ENCODE measurements around the gene RPUSD4. TPM values are rescaled to one million over a fixed set of nuclear protein-coding genes. Genes with fewer than 3 reads are reported as not detected.
A peak's percentile ranks its signal among the peaks of the same experiment; 100 is the strongest.

Gene RPUSD4
- total RNA-seq, 1 donor from 2014 or later = 58.2 TPM

- ATAC-seq (ENCODE audit: low read depth) (peak; percentile 66), DNase-seq (no peak)
- no peaks in the 10 kb centered on the region for H3K27me3 Mint-ChIP-seq
- peaks cover 36% of the 10 kb centered on the region for H3K36me3 Mint-ChIP-seq (ENCODE audit: low read depth)
- ChIA-PET CTCF (no interaction called here), POLR2A (no interaction called here)
- intact Hi-C loops (cut with micrococcal nuclease) = no loop called here
- H3K27ac Mint-ChIP-seq = peak overlapping the region; percentile 19
- peaks cover 16% of the 10 kb centered on the region for H3K4me1 Mint-ChIP-seq
- H3K4me3 Mint-ChIP-seq = peak overlapping the region; percentile 28
- H3K9me3 Mint-ChIP-seq = no peaks in the 10 kb centered on the region
- no peak for TF ChIP-seq CTCF (IDR thresholded peaks at IDR 0.05)
Observed at GRCh38 chr11:126188332-126189108, 22.9 kb downstream of the RPUSD4 start.

- intact Hi-C loops (cut with micrococcal nuclease) = no loop called here
- H3K9me3 Mint-ChIP-seq = no peaks in the 10 kb centered on the region
- H3K27ac Mint-ChIP-seq = no peak overlapping the region
- DNase-seq (no peak), ATAC-seq (ENCODE audit: low read depth) (no peak)
- H3K36me3 Mint-ChIP-seq (ENCODE audit: low read depth) = peaks cover 22% of the 10 kb centered on the region
- H3K4me3 Mint-ChIP-seq = no peak overlapping the region
- H3K4me1 Mint-ChIP-seq = peaks cover 16% of the 10 kb centered on the region
- TF ChIP-seq CTCF (IDR thresholded peaks at IDR 0.05) = no peak
- no peaks in the 10 kb centered on the region for H3K27me3 Mint-ChIP-seq
- ChIA-PET CTCF (no interaction called here), POLR2A (no interaction called here)
Observed at GRCh38 chr11:126186708-126187529, 24.5 kb downstream of the RPUSD4 start.

GRCh38 chr11:126186025-126186698, 25.3 kb downstream of the RPUSD4 start:
- H3K36me3 Mint-ChIP-seq (ENCODE audit: low read depth) = peaks cover 16% of the 10 kb centered on the region
- peaks cover 16% of the 10 kb centered on the region for H3K4me1 Mint-ChIP-seq
- CTCF ChIA-PET = no interaction called here
- intact Hi-C loops (cut with micrococcal nuclease) = no loop called here
- POLR2A ChIA-PET = no interaction called here
- TF ChIP-seq CTCF (IDR thresholded peaks at IDR 0.05) = no peak
- H3K27me3 Mint-ChIP-seq = no peaks in the 10 kb centered on the region
- no peaks in the 10 kb centered on the region for H3K9me3 Mint-ChIP-seq
- no peak overlapping the region for H3K4me3 Mint-ChIP-seq
- no peak for ATAC-seq (ENCODE audit: low read depth)
- no peak for DNase-seq
- H3K27ac Mint-ChIP-seq = no peak overlapping the region

GRCh38 chr11:126185259-126186024, 26.0 kb downstream of the RPUSD4 start:
- no peak for TF ChIP-seq CTCF (IDR thresholded peaks at IDR 0.05)
- intact Hi-C loops (cut with micrococcal nuclease) = no loop called here
- Mint-ChIP-seq H3K4me3 (no peak overlapping the region), H3K9me3 (peaks cover 4% of the 10 kb centered on the region), H3K27me3 (no peaks in the 10 kb centered on the region), H3K4me1 (peaks cover 16% of the 10 kb centered on the region), H3K36me3 (ENCODE audit: low read depth) (peaks cover 9% of the 10 kb centered on the region), H3K27ac (no peak overlapping the region)
- ATAC-seq (ENCODE audit: low read depth) (no peak), DNase-seq (no peak)
- POLR2A ChIA-PET = no interaction called here
- CTCF ChIA-PET = no interaction called here

Data from activated B cell treated with CpG ODN at 0.5 μM for 24 hours (primary cell).